ENCODE data around the gene ADGRV1. TPM values are rescaled to one million over a fixed set of nuclear protein-coding genes. Genes with fewer than 3 reads are reported as not detected.

ADGRV1 gene
- total RNA-seq, 1 experiment from 2014 or later = 64.8 TPM

- H2AK5ac ChIP-seq (ENCODE audit: insufficient read length, low read length) = no peak overlapping the region
- H3K27ac ChIP-seq (ENCODE audit: insufficient read length, low read depth, low read length) = no peak overlapping the region
- no peak overlapping the region for H4K5ac ChIP-seq (ENCODE audit: insufficient read length, low read depth, low read length)
- Mint-ChIP-seq H3K27ac (no peak overlapping the region; a peak in 1 of 7 replicates), H3K36me3 (ENCODE audit: insufficient read depth in 1 of 3, low read depth in 3 of 3) (peaks cover 4 to 13% (median 12%) of the 10 kb centered on the region in 3 experiments; a peak in 5 of 7 replicates), H3K4me1 (0 out of 4 replicates have a peak, but pooled peaks cover 0 to under 1% of the 10 kb centered on the region in 2 experiments), H3K27me3 (ENCODE audit: low read depth) (no peaks in the 10 kb centered on the region), H3K4me3 (no peak overlapping the region), H3K9me3 (no peaks in the 10 kb centered on the region)
- H2BK20ac ChIP-seq (ENCODE audit: low read depth, low read length, poor library complexity, severe bottlenecking) = no peak overlapping the region
- no peak overlapping the region for H2BK120ac ChIP-seq (ENCODE audit: low read depth, low read length, poor library complexity, severe bottlenecking)
- H3K23ac ChIP-seq (ENCODE audit: insufficient read length, low read depth, low read length) = no peak overlapping the region
- DNase-seq = no peak
- H3K9me3 ChIP-seq (ENCODE audit: control insufficient read depth, low read depth, low read length) = no peaks in the 10 kb centered on the region
- no peaks in the 10 kb centered on the region for H3K4me1 ChIP-seq (ENCODE audit: insufficient read depth, low read length)
- no peak overlapping the region for H3K14ac ChIP-seq (ENCODE audit: insufficient read depth, low read length)
- H3K56ac ChIP-seq (ENCODE audit: insufficient read length, low read depth, low read length) = no peak overlapping the region
- WGBS (ENCODE audit: extremely low coverage, insufficient read length, low lambda C conversion rate) = no CpG with 5 or more reads among the region's 4 CpGs
- no peak overlapping the region for H3K4me2 ChIP-seq (ENCODE audit: insufficient read depth, insufficient read length, low read length)
- H4K20me1 ChIP-seq (ENCODE audit: control insufficient read depth, insufficient read depth, insufficient read length) = no peaks in the 10 kb centered on the region
- H3K23me2 ChIP-seq (ENCODE audit: insufficient read length, low read depth, low read length, poor library complexity, severe bottlenecking) = no peaks in the 10 kb centered on the region
- H3K9ac ChIP-seq (ENCODE audit: extremely low read depth, insufficient read length, low read length) = no peak overlapping the region
- H3K79me2 ChIP-seq (ENCODE audit: insufficient read depth, low read length) = no peaks in the 10 kb centered on the region
- no peak overlapping the region for H2BK12ac ChIP-seq (ENCODE audit: insufficient read length, low read depth, low read length)
- H2BK5ac ChIP-seq (ENCODE audit: insufficient read length, low read length) = no peak overlapping the region
- TF ChIP-seq CTCF (conservative IDR thresholded peaks at IDR 0.05) = no peak
- H3K18ac ChIP-seq (ENCODE audit: insufficient read length, low read depth, low read length) = no peak overlapping the region
- no peak overlapping the region for H2BK15ac ChIP-seq (ENCODE audit: low read depth, low read length)
- no peak overlapping the region for H3K4ac ChIP-seq (ENCODE audit: low read depth, low read length)
- no peaks in the 10 kb centered on the region for H3K79me1 ChIP-seq (ENCODE audit: insufficient read depth, low read depth, low read length, poor library complexity, severe bottlenecking)
- H4K8ac ChIP-seq (replicated peaks; ENCODE audit: insufficient read length, low read depth, low read length) = no peak overlapping the region
- H4K91ac ChIP-seq (ENCODE audit: insufficient read length, low read depth, low read length) = no peak overlapping the region
- H3K27me3 ChIP-seq (ENCODE audit: insufficient read depth, low read length) = no peaks in the 10 kb centered on the region
- H2AFZ ChIP-seq (ENCODE audit: low read length) = no peak overlapping the region
- H3T11ph ChIP-seq (ENCODE audit: low read length) = no peak overlapping the region
These were observed 306.6 kb downstream of the ADGRV1 start for GRCh38 chr5:90865180-90865579.

Measured in H9 (cell line).